DND-41 (cell line): ENCODE measurements around the gene LCN15.
"Not testable (repeated sequence)": the region's sequence is repeated elsewhere in the genome, so short reads cannot be mapped to it uniquely, and the experiment has no call there.

ENCODE experiments used
- ATAC-seq: fragments of 200-7000 bp; cut with Tn5 transposase; 3 replicates; pipeline ENCODE4 v1.9.1; 2021; ENCODE audit warnings: low read depth; ENCODE audit not compliant: insufficient read depth
- DNase-seq: peaks from one replicate; pipeline ENCODE4 v3.0.0-alpha.2; 2020
- H2AFZ ChIP-seq: 2 replicates; pipeline ENCODE4 v1.6.0; 2012; ENCODE audit warnings: low read depth, low read length
- H3K27ac ChIP-seq: 2 replicates; pipeline ENCODE4 v1.5.1; 2012; ENCODE audit warnings: low read length, inconsistent platforms
- H3K27me3 ChIP-seq: fragments of 200-600 bp; sonication (generic); 2 replicates; pipeline ENCODE4 v1.6.0; 2012; ENCODE audit warnings: low read length, mild to moderate bottlenecking, inconsistent platforms; ENCODE audit not compliant: insufficient read depth, poor library complexity
- H3K36me3 ChIP-seq: 2 replicates; pipeline ENCODE4 v1.5.1; 2012; ENCODE audit warnings: low read length, inconsistent platforms; ENCODE audit not compliant: insufficient read depth
- H3K4me1 ChIP-seq: 2 replicates; pipeline ENCODE4 v1.5.1; 2012; ENCODE audit warnings: mild to moderate bottlenecking, low read length; ENCODE audit not compliant: insufficient read depth
- H3K4me2 ChIP-seq: 2 replicates; pipeline ENCODE4 v1.6.0; 2012; ENCODE audit warnings: mild to moderate bottlenecking, moderate library complexity, low read length, inconsistent platforms; ENCODE audit not compliant: insufficient read depth
- H3K4me3 ChIP-seq, 2 experiments: fragments of 200-600 bp in 1 of 2; shearing (Covaris generic) in 1 of 2; 2 replicates each; pipeline ENCODE4 v1.5.1; 2012 to 2016; ENCODE audit warnings: inconsistent platforms in 2 of 2, low read length in 2 of 2, mild to moderate bottlenecking in 2 of 2, low read depth in 1 of 2, moderate library complexity in 1 of 2
- H3K79me2 ChIP-seq: 2 replicates; pipeline ENCODE4 v1.6.0; 2012; ENCODE audit warnings: low read length, inconsistent platforms; ENCODE audit not compliant: insufficient read depth
- H3K9ac ChIP-seq: 2 replicates; pipeline ENCODE4 v1.6.0; 2012; ENCODE audit warnings: low read depth, mild to moderate bottlenecking, inconsistent platforms, low read length, moderate library complexity
- H3K9me3 ChIP-seq: 2 replicates; pipeline ENCODE4 v1.5.1; 2012; ENCODE audit warnings: low read length, moderate library complexity, mild to moderate bottlenecking, inconsistent platforms; ENCODE audit not compliant: insufficient read depth, severe bottlenecking
- H4K20me1 ChIP-seq: 2 replicates; pipeline ENCODE4 v1.6.0; 2012; ENCODE audit warnings: low read length; ENCODE audit not compliant: insufficient read depth
- CTCF ChIP-seq: IDR thresholded peaks from 2 replicates; pipeline ENCODE4 v1.5.1; 2012; ENCODE audit warnings: borderline replicate concordance, low read length, moderate library complexity, mild to moderate bottlenecking; ENCODE audit not compliant: poor library complexity, severe bottlenecking; ENCODE audit errors: extremely low read depth
- EZH2 ChIP-seq: IDR thresholded peaks from 3 replicates; pipeline ENCODE4 v1.6.1; 2012; ENCODE audit warnings: borderline replicate concordance, low read depth, mild to moderate bottlenecking, moderate library complexity, low read length, inconsistent platforms; ENCODE audit not compliant: severe bottlenecking

LCN15 gene

GRCh38 chr9:136791516-136792276 lies 27.4 kb upstream of the LCN15 start:
- Histone ChIP-seq H3K79me2 (peaks cover 4% of the 10 kb centered on the region; the same call in 1 of the 2 replicates), H3K27ac (peak overlapping the region; percentile 87), H2AFZ (peak overlapping the region; percentile 79), H3K4me2 (peak overlapping the region; percentile 97), H4K20me1 (peaks cover 11% of the 10 kb centered on the region; the same call in 1 of the 2 replicates), H3K9ac (peak overlapping the region; percentile 90), H3K36me3 (peaks cover 8% of the 10 kb centered on the region; the same call in 1 of the 2 replicates), H3K9me3 (no peaks in the 10 kb centered on the region), H3K4me1 (peaks cover 34% of the 10 kb centered on the region), H3K27me3 (no peaks in the 10 kb centered on the region), H3K4me3 (peak overlapping the region; percentile 70 to 92)
- DNase-seq (peak; percentile 59), ATAC-seq (no peak)
- TF ChIP-seq CTCF (peak; percentile 79), EZH2 (no peak)

GRCh38 chr9:136790640-136791515 lies 26.6 kb upstream of the LCN15 start, which contains the start of gene TMEM141:
TSS of gene TMEM141 (plus strand) at chr9:136791344. CDS start at chr9:136791371, 27 bp downstream.
- peaks cover 11% of the 10 kb centered on the region; the same call in 1 of the 2 replicates for H4K20me1 ChIP-seq
- H3K27ac ChIP-seq, result peak within 1 kb of the TSS; percentile 87
- peak; percentile 100 for DNase-seq
- TF ChIP-seq EZH2, result no peak
- no peak for TF ChIP-seq CTCF
- peak within 1 kb of the TSS; percentile 90 for H3K9ac ChIP-seq
- H3K79me2 ChIP-seq, result peaks cover 4% of the 10 kb centered on the region; the same call in 1 of the 2 replicates
- H3K27me3 ChIP-seq, result no peaks in the 10 kb centered on the region
- no peaks in the 10 kb centered on the region for H3K9me3 ChIP-seq
- peak within 1 kb of the TSS; percentile 79 for H2AFZ ChIP-seq
- peak; percentile 88 for ATAC-seq
- peaks cover 8% of the 10 kb centered on the region; the same call in 1 of the 2 replicates for H3K36me3 ChIP-seq
- H3K4me3 ChIP-seq, result peak within 1 kb of the TSS; percentile 70 to 92
- H3K4me2 ChIP-seq, result peak within 1 kb of the TSS; percentile 97
- peaks cover 34% of the 10 kb centered on the region for H3K4me1 ChIP-seq

- Histone ChIP-seq H3K4me2 (no peak overlapping the region), H3K36me3 (peaks cover 8% of the 10 kb centered on the region; the same call in 1 of the 2 replicates), H3K27ac (no peak overlapping the region), H3K79me2 (peaks cover 4% of the 10 kb centered on the region; the same call in 1 of the 2 replicates), H3K4me3 (no peak overlapping the region), H3K9ac (no peak overlapping the region), H3K4me1 (peaks cover 34% of the 10 kb centered on the region), H4K20me1 (peaks cover 11% of the 10 kb centered on the region; the same call in 1 of the 2 replicates), H3K27me3 (no peaks in the 10 kb centered on the region), H3K9me3 (no peaks in the 10 kb centered on the region), H2AFZ (no peak overlapping the region)
- DNase-seq (no peak), ATAC-seq (no peak)
- no peak for TF ChIP-seq EZH2
Observed at GRCh38 chr9:136789523-136789937, 25.2 kb upstream of the LCN15 start.

GRCh38 chr9:136788644-136789522 lies 24.6 kb upstream of the LCN15 start:
- H3K4me3 ChIP-seq, H3K27me3 ChIP-seq, H3K27ac ChIP-seq, H3K36me3 ChIP-seq, ATAC-seq, H2AFZ ChIP-seq, H3K79me2 ChIP-seq, H3K9ac ChIP-seq, H3K4me2 ChIP-seq, DNase-seq, H3K9me3 ChIP-seq: not testable (repeated sequence)
- peaks cover 34% of the 10 kb centered on the region for H3K4me1 ChIP-seq
- H4K20me1 ChIP-seq, result peaks cover 11% of the 10 kb centered on the region; the same call in 1 of the 2 replicates
